Cardiac fibroblast (primary cell): Measurements from ENCODE around the gene WDCP.

Experiments used
- DNase-seq, 2 donors: peaks; one replicate each; pipeline versions ENCODE4 v3.0.0 to v3.0.0-alpha.2; 2010; ENCODE audit warnings: low read depth in 2 of 2
- H3K4me3 ChIP-seq, 2 donors: replicated peaks in 1 of 2; 1 replicate in 1 of 2; 2 replicates in 1 of 2; pipeline ENCODE4 v1.5.1; 2011; ENCODE audit warnings: low read depth in 2 of 2, low read length in 2 of 2, mild to moderate bottlenecking in 2 of 2, moderate library complexity in 1 of 2
- TF ChIP-seq, protein P1 (sequence below): IDR thresholded peaks from one replicate; pipeline ENCODE4 v1.5.1; 2011; ENCODE audit warnings: low read depth, mild to moderate bottlenecking, low read length, inconsistent platforms

Gene WDCP

DNA sequence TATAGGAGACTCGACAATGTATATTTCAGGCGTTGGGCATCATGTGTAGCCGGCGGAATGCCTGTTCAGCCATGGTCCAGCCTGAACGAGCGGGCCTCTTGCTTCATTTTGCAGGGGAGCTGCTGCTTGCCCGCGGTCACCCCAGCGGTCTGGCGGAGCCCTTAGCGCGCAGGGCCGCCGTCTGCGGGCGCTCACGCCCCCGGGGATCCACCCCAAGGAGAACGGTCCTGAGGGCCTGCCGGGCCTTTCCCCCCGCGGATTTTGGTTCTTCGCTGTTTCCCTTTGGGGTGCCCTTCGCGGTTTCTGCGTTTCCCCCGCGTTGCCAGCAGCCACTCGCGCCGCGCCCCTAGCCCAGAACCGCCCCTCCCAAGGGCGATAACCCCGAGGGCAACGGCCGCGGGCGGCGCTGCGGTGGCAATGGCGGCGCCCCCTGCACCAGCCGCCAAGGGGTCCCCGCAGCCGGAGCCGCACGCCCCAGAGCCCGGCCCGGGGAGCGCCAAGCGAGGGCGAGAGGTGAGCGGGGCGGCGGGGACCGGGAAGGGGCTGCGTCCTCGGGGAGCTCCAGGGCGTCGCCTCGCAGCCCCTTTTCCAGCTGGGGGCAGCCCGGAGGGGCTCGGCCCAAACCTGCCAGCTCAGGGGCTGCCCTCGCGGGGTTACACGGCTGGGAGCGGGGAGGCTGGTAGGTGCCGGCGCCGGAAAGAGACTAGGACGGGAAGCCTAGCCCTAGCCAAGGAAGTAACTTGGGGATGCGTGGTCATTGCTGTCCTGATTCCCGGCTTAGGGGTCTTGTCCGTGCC lies 37.3 kb downstream of the WDCP start, which contains the start of gene MFSD2B:
Gene MFSD2B (plus strand): TSS at position 406 of the 797 bp plus-strand sequence. CDS start 12 bp downstream, at position 418.
- peak within 1 kb of the TSS; percentile 43 to 53 for H3K4me3 ChIP-seq
- DNase-seq = peak in 1 of 2 donors; percentile 16
- TF ChIP-seq, protein P1, sequence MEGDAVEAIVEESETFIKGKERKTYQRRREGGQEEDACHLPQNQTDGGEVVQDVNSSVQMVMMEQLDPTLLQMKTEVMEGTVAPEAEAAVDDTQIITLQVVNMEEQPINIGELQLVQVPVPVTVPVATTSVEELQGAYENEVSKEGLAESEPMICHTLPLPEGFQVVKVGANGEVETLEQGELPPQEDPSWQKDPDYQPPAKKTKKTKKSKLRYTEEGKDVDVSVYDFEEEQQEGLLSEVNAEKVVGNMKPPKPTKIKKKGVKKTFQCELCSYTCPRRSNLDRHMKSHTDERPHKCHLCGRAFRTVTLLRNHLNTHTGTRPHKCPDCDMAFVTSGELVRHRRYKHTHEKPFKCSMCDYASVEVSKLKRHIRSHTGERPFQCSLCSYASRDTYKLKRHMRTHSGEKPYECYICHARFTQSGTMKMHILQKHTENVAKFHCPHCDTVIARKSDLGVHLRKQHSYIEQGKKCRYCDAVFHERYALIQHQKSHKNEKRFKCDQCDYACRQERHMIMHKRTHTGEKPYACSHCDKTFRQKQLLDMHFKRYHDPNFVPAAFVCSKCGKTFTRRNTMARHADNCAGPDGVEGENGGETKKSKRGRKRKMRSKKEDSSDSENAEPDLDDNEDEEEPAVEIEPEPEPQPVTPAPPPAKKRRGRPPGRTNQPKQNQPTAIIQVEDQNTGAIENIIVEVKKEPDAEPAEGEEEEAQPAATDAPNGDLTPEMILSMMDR = no peak

DNA sequence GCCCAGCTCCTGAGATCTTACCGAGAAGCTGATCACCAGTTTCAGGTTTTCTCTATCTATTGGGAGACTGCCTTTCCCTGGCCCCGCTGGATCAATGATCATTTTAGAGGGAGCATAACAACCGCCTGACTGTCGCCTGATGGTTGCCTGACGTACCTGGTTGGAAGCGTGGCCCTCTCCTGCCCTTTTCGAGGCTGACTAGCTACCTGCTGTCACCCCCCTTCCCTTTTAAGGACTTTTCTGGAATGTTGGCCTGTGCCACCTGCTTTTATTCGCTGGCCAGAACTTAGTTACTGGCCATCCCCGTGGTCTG lies 37.9 kb downstream of the WDCP start:
- TF ChIP-seq, protein P1 = no peak
- no peak for DNase-seq
- peak overlapping the region in 1 of 2 donors; percentile 53 for H3K4me3 ChIP-seq

- no peak overlapping the region for H3K4me3 ChIP-seq
- TF ChIP-seq, protein P1 = no peak
- no peak for DNase-seq
These were observed 38.4 kb downstream of the WDCP start for GRCh38 chr2:24008672-24009366.

- no peak for DNase-seq
- TF ChIP-seq, protein P1 = no peak
- no peak overlapping the region for H3K4me3 ChIP-seq
These were observed 39.5 kb downstream of the WDCP start for GRCh38 chr2:24007693-24008092.

DNA sequence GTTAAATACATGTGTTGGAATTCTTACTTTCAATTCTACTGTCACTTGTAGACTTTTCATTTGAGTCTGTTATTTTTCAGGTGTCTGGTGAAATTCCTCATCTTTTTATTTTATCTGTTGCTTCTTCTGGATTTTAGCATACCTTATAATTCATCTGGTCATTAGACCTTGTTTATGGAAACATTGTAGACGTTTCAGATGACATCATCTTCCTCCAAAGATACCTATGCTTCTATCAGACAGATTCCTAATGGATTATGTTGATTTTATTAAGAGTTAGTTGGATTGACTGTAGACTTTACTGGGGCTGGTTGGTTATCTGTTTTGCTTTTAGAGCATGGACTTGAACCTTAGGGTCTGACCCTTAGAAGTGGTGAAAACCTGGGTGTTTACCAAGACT lies 52.6 kb downstream of the WDCP start:
- TF ChIP-seq, protein P1 = no peak
- DNase-seq = no peak
- H3K4me3 ChIP-seq = no peak overlapping the region

- no peak for DNase-seq
- TF ChIP-seq, protein P1 = no peak
These were observed 53.4 kb downstream of the WDCP start for GRCh38 chr2:23993736-23994269.

More at GRCh38 chr2:23993736-23994269, 53.4 kb downstream of the WDCP start:
- no peak overlapping the region for H3K4me3 ChIP-seq
